SK-N-SH treated with all-trans-retinoic acid at 6 μM for 48 hours (cell line): ENCODE measurements around the gene SLAMF6.

ENCODE experiments used
- ATAC-seq: fragments of 200-7000 bp; cut with Tn5 transposase; 3 replicates; pipeline ENCODE4 v1.9.1; 2020; ENCODE audit warnings: mild to moderate bottlenecking, moderate library complexity
- ARNTL ChIP-seq: fragments of 450-650 bp; formaldehyde crosslinking; IDR thresholded peaks from 2 replicates; pipeline ENCODE4 v1.5.0; 2020; ENCODE audit warnings: low read depth, mild to moderate bottlenecking, moderate library complexity, borderline replicate concordance
- BACH2 ChIP-seq: fragments of 250-450 bp; sonication (Bioruptor Pico); IDR thresholded peaks from 2 replicates; pipeline ENCODE4 v1.9.0; 2021; ENCODE audit warnings: mild to moderate bottlenecking, borderline replicate concordance
- ESRRG ChIP-seq: fragments of 250-450 bp; sonication (Bioruptor Pico); IDR thresholded peaks from 2 replicates; pipeline ENCODE4 v1.6.1; 2021; ENCODE audit warnings: mild to moderate bottlenecking
- GLIS3 ChIP-seq: fragments of 250-450 bp; sonication (Bioruptor Pico); IDR thresholded peaks from 2 replicates; pipeline ENCODE4 v1.5.0; 2020; ENCODE audit warnings: mild to moderate bottlenecking, moderate library complexity
- ISL1 ChIP-seq: fragments of 250-450 bp; sonication (Bioruptor Pico); IDR thresholded peaks from 2 replicates; pipeline ENCODE4 v2.1.2; 2022; ENCODE audit warnings: mild to moderate bottlenecking, moderate library complexity
- OSR1 ChIP-seq: fragments of 250-450 bp; sonication (Bioruptor Pico); IDR thresholded peaks from 2 replicates; pipeline ENCODE4 v1.8.0; 2022; ENCODE audit warnings: moderate library complexity, mild to moderate bottlenecking, inconsistent platforms
- PPARA ChIP-seq: fragments of 250-450 bp; sonication (Bioruptor Pico); IDR thresholded peaks from 2 replicates; pipeline ENCODE4 v1.5.0; 2020; ENCODE audit warnings: mild to moderate bottlenecking, borderline replicate concordance
- RARB ChIP-seq: fragments of 250-450 bp; sonication (Bioruptor Pico); IDR thresholded peaks from 2 replicates; pipeline ENCODE4 v1.8.0; 2021; ENCODE audit warnings: mild to moderate bottlenecking, moderate library complexity
- SNAI2 ChIP-seq: fragments of 250-450 bp; sonication (Bioruptor Pico); IDR thresholded peaks from 2 replicates; pipeline ENCODE4 v1.5.0; 2020; ENCODE audit warnings: mild to moderate bottlenecking, moderate library complexity
- TCF4 ChIP-seq: fragments of 250-450 bp; sonication (Bioruptor Pico); IDR thresholded peaks from 2 replicates; pipeline ENCODE4 v1.8.0; 2021; ENCODE audit warnings: mild to moderate bottlenecking, moderate library complexity, borderline replicate concordance
- TOX ChIP-seq: fragments of 250-450 bp; sonication (Bioruptor Pico); IDR thresholded peaks from 2 replicates; pipeline ENCODE4 v1.8.0; 2021; ENCODE audit warnings: mild to moderate bottlenecking, moderate library complexity, borderline replicate concordance
- ZC3H10 ChIP-seq: fragments of 250-450 bp; sonication (Bioruptor Pico); IDR thresholded peaks from 2 replicates; pipeline ENCODE4 v1.5.1; 2021; ENCODE audit warnings: mild to moderate bottlenecking, moderate library complexity
- ZFP3 ChIP-seq: fragments of 250-450 bp; sonication (Bioruptor Pico); IDR thresholded peaks from 2 replicates; pipeline ENCODE4 v1.5.0; 2020; ENCODE audit warnings: mild to moderate bottlenecking, moderate library complexity
- ZFP30 ChIP-seq: fragments of 450-650 bp; formaldehyde crosslinking; IDR thresholded peaks from 2 replicates; pipeline ENCODE4 v1.5.0; 2022; ENCODE audit warnings: mild to moderate bottlenecking, moderate library complexity
- ZNF565 ChIP-seq: fragments of 450-650 bp; formaldehyde crosslinking; conservative IDR thresholded peaks from 2 replicates; pipeline ENCODE4 v1.5.0; 2020; ENCODE audit warnings: low read depth, mild to moderate bottlenecking, moderate library complexity
- ZNF70 ChIP-seq: fragments of 450-650 bp; formaldehyde crosslinking; IDR thresholded peaks from 2 replicates; pipeline ENCODE4 v1.5.0; 2020; ENCODE audit warnings: mild to moderate bottlenecking, moderate library complexity
- ZNF8 ChIP-seq: fragments of 450-650 bp; formaldehyde crosslinking; IDR thresholded peaks from 2 replicates; pipeline ENCODE4 v1.5.0; 2020; ENCODE audit warnings: mild to moderate bottlenecking, moderate library complexity
- TF ChIP-seq, protein P1 (sequence below): fragments of 250-450 bp; sonication (Bioruptor Pico); IDR thresholded peaks from 2 replicates; pipeline ENCODE4 v1.5.0; 2020; ENCODE audit warnings: mild to moderate bottlenecking, moderate library complexity
- TF ChIP-seq, protein P2 (sequence below): fragments of 250-450 bp; sonication (Bioruptor Pico); IDR thresholded peaks from 2 replicates; pipeline ENCODE4 v1.8.0; 2020; ENCODE audit warnings: mild to moderate bottlenecking, moderate library complexity, borderline replicate concordance
- TF ChIP-seq, protein P3 (sequence below): fragments of 250-450 bp; sonication (Bioruptor Pico); IDR thresholded peaks from 2 replicates; pipeline ENCODE4 v1.5.1; 2021; ENCODE audit warnings: mild to moderate bottlenecking, moderate library complexity
- TF ChIP-seq, protein P4 (sequence below): fragments of 250-450 bp; sonication (Bioruptor Pico); IDR thresholded peaks from 2 replicates; pipeline ENCODE4 v1.8.0; 2021; ENCODE audit warnings: low read depth, mild to moderate bottlenecking, moderate library complexity, borderline replicate concordance

The SLAMF6 gene

DNA sequence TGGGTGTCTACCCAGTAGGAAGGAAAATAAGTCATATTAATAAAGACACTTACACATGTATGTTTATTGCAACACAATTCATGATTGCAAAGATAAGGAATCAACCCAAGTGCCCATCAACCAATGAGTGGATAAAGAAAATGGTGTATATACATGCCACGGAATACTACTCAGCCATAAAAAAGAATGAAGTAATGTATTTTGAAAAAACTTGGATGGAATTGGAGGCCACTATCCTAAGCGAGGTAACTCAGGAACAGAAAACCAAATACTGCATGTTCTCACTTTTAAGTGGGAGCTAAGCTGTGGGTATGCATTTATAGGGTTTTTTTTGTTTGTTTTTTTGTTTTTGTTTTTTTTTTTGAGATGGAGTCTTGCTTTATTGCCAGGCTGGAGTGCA lies 73.6 kb downstream of the SLAMF6 start:
- TF ChIP-seq, protein P1, sequence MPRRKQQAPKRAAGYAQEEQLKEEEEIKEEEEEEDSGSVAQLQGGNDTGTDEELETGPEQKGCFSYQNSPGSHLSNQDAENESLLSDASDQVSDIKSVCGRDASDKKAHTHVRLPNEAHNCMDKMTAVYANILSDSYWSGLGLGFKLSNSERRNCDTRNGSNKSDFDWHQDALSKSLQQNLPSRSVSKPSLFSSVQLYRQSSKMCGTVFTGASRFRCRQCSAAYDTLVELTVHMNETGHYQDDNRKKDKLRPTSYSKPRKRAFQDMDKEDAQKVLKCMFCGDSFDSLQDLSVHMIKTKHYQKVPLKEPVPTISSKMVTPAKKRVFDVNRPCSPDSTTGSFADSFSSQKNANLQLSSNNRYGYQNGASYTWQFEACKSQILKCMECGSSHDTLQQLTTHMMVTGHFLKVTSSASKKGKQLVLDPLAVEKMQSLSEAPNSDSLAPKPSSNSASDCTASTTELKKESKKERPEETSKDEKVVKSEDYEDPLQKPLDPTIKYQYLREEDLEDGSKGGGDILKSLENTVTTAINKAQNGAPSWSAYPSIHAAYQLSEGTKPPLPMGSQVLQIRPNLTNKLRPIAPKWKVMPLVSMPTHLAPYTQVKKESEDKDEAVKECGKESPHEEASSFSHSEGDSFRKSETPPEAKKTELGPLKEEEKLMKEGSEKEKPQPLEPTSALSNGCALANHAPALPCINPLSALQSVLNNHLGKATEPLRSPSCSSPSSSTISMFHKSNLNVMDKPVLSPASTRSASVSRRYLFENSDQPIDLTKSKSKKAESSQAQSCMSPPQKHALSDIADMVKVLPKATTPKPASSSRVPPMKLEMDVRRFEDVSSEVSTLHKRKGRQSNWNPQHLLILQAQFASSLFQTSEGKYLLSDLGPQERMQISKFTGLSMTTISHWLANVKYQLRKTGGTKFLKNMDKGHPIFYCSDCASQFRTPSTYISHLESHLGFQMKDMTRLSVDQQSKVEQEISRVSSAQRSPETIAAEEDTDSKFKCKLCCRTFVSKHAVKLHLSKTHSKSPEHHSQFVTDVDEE (CRISPR knock-in tag) = no peak
- no peak for TF ChIP-seq ZFP30 (CRISPR knock-in tag)
- TF ChIP-seq ZFP3 (CRISPR knock-in tag) = no peak
- TF ChIP-seq GLIS3 (CRISPR knock-in tag) = no peak
- TF ChIP-seq, protein P2, sequence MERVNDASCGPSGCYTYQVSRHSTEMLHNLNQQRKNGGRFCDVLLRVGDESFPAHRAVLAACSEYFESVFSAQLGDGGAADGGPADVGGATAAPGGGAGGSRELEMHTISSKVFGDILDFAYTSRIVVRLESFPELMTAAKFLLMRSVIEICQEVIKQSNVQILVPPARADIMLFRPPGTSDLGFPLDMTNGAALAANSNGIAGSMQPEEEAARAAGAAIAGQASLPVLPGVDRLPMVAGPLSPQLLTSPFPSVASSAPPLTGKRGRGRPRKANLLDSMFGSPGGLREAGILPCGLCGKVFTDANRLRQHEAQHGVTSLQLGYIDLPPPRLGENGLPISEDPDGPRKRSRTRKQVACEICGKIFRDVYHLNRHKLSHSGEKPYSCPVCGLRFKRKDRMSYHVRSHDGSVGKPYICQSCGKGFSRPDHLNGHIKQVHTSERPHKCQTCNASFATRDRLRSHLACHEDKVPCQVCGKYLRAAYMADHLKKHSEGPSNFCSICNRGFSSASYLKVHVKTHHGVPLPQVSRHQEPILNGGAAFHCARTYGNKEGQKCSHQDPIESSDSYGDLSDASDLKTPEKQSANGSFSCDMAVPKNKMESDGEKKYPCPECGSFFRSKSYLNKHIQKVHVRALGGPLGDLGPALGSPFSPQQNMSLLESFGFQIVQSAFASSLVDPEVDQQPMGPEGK (CRISPR knock-in tag) = no peak
- no peak for ATAC-seq

DNA sequence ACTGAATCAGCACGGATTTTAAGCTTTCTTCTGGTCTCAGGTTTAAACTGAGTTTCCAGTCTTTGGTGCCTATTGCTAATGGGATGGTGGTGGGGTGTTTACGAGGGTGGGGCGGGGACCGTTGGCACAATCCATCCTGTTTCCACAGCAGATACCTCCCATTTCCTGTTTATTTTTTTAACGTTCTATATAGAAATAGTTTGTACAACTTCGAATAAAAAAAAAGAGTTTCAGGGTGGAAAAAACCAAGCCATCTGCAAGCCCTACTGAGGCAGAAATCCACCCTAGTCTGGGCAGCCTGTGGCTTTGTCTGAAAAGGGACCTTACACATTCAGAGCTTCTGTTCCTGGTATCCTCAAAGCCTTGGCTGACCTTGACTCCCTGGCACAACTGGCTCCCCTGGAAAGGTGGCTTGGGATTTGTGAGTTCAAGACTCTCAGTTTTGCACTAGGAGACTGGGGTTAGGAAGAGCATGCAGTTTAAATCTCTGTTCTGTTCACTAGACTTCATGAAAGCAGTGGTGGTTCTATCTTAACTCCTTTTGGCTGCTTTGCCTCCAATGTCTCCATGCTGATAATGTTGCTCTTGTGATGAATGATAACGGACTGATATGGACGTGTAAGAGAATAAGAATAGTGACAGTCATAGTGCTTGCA lies 76.0 kb downstream of the SLAMF6 start:
- TF ChIP-seq PPARA = no peak
- TF ChIP-seq SNAI2 (CRISPR knock-in tag) = no peak
- no peak for TF ChIP-seq ZFP30 (CRISPR knock-in tag)
- ATAC-seq = no peak

DNA sequence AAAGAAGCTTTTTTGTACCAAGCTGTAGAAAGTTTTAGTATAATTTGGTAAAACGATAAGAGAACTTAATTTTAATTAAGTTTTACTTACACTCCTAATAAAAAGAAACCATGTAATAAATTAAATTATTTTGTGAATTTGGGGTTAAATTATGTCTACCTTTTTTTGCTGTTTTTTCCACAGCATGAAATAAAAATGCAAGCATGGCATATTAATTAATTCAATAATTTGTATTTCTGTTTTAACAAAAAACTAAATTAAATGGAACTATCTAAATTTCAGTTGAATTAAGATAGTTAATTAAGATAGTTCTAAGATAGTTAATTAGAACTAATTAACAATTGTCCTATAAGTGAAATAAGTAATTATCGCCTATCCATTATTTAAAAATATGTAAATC lies 83.3 kb downstream of the SLAMF6 start:
- no peak for ATAC-seq
- TF ChIP-seq ZNF8 = no peak
- TF ChIP-seq GLIS3 (CRISPR knock-in tag) = no peak
- TF ChIP-seq ZC3H10 (CRISPR knock-in tag) = no peak
- TF ChIP-seq TOX (CRISPR knock-in tag) = no peak
- TF ChIP-seq ESRRG (CRISPR knock-in tag) = no peak
- TF ChIP-seq, protein P1 (CRISPR knock-in tag) = no peak
- TF ChIP-seq TCF4 (CRISPR knock-in tag) = no peak
- TF ChIP-seq BACH2 (CRISPR knock-in tag) = no peak
- TF ChIP-seq OSR1 (CRISPR knock-in tag) = no peak
- TF ChIP-seq, protein P3, sequence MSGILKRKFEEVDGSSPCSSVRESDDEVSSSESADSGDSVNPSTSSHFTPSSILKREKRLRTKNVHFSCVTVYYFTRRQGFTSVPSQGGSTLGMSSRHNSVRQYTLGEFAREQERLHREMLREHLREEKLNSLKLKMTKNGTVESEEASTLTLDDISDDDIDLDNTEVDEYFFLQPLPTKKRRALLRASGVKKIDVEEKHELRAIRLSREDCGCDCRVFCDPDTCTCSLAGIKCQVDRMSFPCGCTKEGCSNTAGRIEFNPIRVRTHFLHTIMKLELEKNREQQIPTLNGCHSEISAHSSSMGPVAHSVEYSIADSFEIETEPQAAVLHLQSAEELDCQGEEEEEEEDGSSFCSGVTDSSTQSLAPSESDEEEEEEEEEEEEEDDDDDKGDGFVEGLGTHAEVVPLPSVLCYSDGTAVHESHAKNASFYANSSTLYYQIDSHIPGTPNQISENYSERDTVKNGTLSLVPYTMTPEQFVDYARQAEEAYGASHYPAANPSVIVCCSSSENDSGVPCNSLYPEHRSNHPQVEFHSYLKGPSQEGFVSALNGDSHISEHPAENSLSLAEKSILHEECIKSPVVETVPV (CRISPR knock-in tag) = no peak
- no peak for TF ChIP-seq PPARA

DNA sequence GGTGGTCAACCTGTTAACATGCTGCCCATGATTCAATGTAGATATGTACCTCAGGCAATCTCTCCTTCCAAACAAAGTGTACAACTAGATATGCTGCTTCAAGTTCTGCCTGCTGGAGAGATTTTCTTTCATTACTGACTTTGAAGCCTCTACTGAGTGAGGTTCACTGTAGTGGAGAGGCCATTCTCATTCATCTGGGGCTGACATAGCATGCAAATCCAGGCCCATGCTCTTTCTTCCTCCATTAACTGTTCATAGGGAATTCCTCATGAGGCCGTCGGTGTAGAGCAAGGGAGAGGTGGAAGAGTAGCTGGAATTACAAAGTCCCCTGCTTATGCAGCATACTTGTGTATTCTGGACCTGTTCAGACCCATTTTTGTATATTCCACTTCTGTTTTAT lies 84.1 kb downstream of the SLAMF6 start:
- TF ChIP-seq ARNTL (no peak), ZFP30 (CRISPR knock-in tag) (no peak), GLIS3 (CRISPR knock-in tag) (no peak), ZNF8 (no peak), SNAI2 (CRISPR knock-in tag) (no peak), ZC3H10 (CRISPR knock-in tag) (no peak), ESRRG (CRISPR knock-in tag) (no peak), RARB (CRISPR knock-in tag) (no peak), ISL1 (CRISPR knock-in tag) (no peak), TCF4 (CRISPR knock-in tag) (no peak), TOX (CRISPR knock-in tag) (no peak), BACH2 (CRISPR knock-in tag) (no peak), ZFP3 (CRISPR knock-in tag) (no peak), ZNF70 (CRISPR knock-in tag) (no peak), ZNF565 (CRISPR knock-in tag) (no peak), OSR1 (CRISPR knock-in tag) (no peak), PPARA (no peak)
- TF ChIP-seq, protein P4, sequence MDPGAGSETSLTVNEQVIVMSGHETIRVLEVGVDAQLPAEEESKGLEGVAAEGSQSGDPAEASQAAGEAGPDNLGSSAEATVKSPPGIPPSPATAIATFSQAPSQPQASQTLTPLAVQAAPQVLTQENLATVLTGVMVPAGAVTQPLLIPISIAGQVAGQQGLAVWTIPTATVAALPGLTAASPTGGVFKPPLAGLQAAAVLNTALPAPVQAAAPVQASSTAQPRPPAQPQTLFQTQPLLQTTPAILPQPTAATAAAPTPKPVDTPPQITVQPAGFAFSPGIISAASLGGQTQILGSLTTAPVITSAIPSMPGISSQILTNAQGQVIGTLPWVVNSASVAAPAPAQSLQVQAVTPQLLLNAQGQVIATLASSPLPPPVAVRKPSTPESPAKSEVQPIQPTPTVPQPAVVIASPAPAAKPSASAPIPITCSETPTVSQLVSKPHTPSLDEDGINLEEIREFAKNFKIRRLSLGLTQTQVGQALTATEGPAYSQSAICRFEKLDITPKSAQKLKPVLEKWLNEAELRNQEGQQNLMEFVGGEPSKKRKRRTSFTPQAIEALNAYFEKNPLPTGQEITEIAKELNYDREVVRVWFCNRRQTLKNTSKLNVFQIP = no peak
- TF ChIP-seq, all 23 proteins: peak for 0
- no peak; the same call in 2 of the 3 replicates for ATAC-seq
